Measurements from ENCODE around the gene PCNA. TPM values are rescaled to one million over a fixed set of nuclear protein-coding genes. Genes with fewer than 3 reads are reported as not detected.

PCNA gene
- total RNA-seq, 4 donors from 2014 or later: 25.0 to 37.8 (median 35.9) TPM

DNA sequence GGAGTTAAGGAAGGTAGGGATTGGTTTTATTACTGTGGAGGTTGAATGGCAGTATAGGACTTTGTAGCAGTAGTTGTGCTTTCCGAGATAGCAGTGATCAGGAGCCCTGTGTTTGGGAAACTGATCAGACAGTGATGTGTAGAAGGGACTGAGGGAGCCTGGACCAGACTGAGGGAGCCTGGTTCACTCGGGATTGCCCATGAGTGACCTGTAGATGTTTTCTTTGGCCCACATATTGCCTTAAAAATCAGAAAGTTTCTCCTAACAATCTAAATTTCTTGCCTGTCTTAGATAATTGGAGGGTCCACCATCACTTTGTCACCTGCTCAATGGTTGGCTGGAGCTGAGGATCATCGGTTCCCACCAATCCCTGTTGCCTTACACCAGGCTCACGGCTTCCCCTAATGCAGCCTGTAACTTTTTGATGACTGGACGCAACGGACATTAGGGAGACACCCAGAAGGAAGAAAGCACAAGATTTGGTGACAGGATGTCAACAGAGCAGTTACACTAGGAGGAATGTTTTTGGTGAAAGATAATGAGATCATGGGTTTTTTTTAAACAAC, 8.2 kb upstream of the PCNA start:
- 11% methylated on average over 6 of the region's 6 CpGs for WGBS
- DNase-seq (ENCODE audit: extremely low spot score): no peak
- no peaks in the 10 kb centered on the region for H3K27me3 ChIP-seq
- intact Hi-C loops (cut with DNase I): no loop called here
- H3K4me1 ChIP-seq: peaks cover 49 to 63% (median 58%) of the 10 kb centered on the region in 4 donors
- H3K27ac ChIP-seq (replicated peaks in 1 of 4): peak overlapping the region; percentile 98 to 99 (median 99)
- H3K9me3 ChIP-seq: no peaks in the 10 kb centered on the region
- H3K36me3 ChIP-seq: no peaks in the 10 kb centered on the region
- TF ChIP-seq EP300 (IDR thresholded peaks at IDR 0.05) (no peak), POLR2AphosphoS5 (IDR thresholded peaks at IDR 0.05) (peak in 1 of 2 donors; percentile 5), POLR2A (IDR thresholded peaks at IDR 0.05; ENCODE audit: low read depth) (no peak)
- TF ChIP-seq, protein P1, sequence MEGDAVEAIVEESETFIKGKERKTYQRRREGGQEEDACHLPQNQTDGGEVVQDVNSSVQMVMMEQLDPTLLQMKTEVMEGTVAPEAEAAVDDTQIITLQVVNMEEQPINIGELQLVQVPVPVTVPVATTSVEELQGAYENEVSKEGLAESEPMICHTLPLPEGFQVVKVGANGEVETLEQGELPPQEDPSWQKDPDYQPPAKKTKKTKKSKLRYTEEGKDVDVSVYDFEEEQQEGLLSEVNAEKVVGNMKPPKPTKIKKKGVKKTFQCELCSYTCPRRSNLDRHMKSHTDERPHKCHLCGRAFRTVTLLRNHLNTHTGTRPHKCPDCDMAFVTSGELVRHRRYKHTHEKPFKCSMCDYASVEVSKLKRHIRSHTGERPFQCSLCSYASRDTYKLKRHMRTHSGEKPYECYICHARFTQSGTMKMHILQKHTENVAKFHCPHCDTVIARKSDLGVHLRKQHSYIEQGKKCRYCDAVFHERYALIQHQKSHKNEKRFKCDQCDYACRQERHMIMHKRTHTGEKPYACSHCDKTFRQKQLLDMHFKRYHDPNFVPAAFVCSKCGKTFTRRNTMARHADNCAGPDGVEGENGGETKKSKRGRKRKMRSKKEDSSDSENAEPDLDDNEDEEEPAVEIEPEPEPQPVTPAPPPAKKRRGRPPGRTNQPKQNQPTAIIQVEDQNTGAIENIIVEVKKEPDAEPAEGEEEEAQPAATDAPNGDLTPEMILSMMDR (IDR thresholded peaks at IDR 0.05): no peak
- peak overlapping the region; percentile 92 to 98 (median 96) for H3K4me3 ChIP-seq

DNA sequence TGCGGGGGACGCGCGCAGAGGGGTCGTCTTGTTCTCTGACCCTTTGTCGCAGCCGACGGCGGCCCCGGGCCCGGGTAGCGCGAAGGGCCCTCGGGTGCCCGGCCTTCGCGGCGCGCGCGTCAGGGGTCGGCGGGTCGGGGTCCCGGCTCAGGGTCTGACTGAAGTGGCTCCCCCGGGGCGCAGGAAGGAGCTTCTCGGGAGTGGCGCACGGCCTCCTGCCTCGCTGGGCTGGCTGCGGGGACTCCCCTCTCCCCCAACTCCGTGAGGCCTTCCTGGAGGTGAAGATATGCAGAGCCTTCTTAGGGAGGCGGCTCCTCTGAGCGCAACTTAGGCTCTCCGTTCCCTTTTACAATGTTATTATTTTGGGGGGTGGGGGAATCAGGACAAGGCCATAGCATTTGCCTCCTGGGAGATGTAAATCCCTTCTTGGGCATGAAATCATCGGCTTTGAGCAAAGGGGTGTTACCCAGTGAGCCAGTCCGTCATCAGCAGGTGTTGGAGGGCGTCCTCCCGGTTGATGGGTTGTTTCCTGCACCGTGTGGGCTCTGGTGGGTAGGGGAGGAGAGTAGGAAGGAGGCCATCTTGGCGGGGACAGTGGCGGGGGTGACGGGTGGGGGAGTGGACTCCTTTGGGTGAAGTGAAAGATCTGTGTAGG, 7.6 kb upstream of the PCNA start:
- Histone ChIP-seq H3K4me3 (peak overlapping the region; percentile 92 to 98 (median 96)), H3K36me3 (no peaks in the 10 kb centered on the region), H3K27me3 (no peaks in the 10 kb centered on the region), H3K9me3 (no peaks in the 10 kb centered on the region), H3K27ac (replicated peaks in 1 of 4) (peak overlapping the region; percentile 98 to 99 (median 99)), H3K4me1 (peaks cover 48 to 56% (median 53%) of the 10 kb centered on the region in 4 donors)
- WGBS: 0% methylated on average over 8 of the region's 44 CpGs
- intact Hi-C loops (cut with DNase I): no loop called here
- TF ChIP-seq POLR2A (IDR thresholded peaks at IDR 0.05; ENCODE audit: low read depth): no peak
- TF ChIP-seq, protein P1 (IDR thresholded peaks at IDR 0.05): no peak
- peak in 1 of 2 donors; percentile 53 for TF ChIP-seq POLR2AphosphoS5 (IDR thresholded peaks at IDR 0.05)
- no peak for TF ChIP-seq EP300 (IDR thresholded peaks at IDR 0.05)
- peak; percentile 92 for DNase-seq (ENCODE audit: extremely low spot score)

DNA sequence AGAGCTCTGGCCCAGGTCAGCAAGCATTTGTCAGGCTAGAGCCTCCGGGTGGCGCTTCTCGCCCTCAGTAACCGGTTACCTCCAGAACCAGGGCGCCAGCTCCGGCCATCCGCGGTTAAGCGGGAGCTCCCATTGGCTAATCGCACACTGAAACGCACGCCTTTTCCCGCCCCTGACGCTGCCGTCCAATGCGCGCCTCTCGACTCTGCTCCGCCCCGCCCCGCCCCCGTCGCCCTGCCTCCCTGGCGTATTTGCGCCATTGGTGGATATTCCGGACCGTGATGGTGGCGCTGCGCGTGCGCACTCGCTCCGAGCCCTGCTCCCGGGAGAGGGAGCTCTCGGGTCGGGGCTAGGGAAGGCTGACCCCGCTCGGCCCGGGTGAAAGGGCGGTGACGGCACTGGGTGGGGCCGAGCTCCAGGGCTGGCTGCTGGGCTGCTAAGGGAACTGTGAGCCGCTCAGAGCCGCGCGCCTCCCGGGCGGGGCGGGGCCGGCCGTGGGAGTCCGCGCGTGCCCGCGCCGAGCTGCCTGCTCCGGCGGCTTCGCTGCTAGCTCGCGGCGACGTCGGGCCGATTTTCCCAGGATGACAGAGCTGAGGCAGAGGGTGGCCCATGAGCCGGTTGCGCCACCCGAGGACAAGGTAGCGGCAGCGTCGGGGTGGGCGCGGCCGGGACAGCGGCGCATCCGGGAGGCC, 6.9 kb upstream of the PCNA start, which contains the start of gene CDS2:
Gene CDS2, plus strand, starts transcription at position 497 of the 692 bp plus-strand sequence. Its CDS starts 85 bp downstream, at position 582.
- DNase-seq (ENCODE audit: extremely low spot score): peak; percentile 100
- TF ChIP-seq EP300 (IDR thresholded peaks at IDR 0.05) (no peak), POLR2AphosphoS5 (IDR thresholded peaks at IDR 0.05) (peak; percentile 88 to 94), POLR2A (IDR thresholded peaks at IDR 0.05; ENCODE audit: low read depth) (peak; percentile 82)
- TF ChIP-seq, protein P1 (IDR thresholded peaks at IDR 0.05): peak; percentile 56 to 76 (median 75)
- Histone ChIP-seq H3K9me3 (no peaks in the 10 kb centered on the region), H3K27me3 (no peaks in the 10 kb centered on the region), H3K36me3 (no peaks in the 10 kb centered on the region), H3K27ac (replicated peaks in 1 of 4) (peak within 1 kb of the TSS; percentile 98 to 99 (median 99)), H3K4me3 (peak within 1 kb of the TSS; percentile 92 to 98 (median 96)), H3K4me1 (peaks cover 41 to 50% (median 46%) of the 10 kb centered on the region in 4 donors)
- WGBS: 0% methylated on average over 18 of the region's 78 CpGs
- intact Hi-C loops (cut with DNase I): loop anchor here (1.0 kb wide), 1 partner anchor 66 kb away; no protein-coding TSS in a partner anchor

DNA sequence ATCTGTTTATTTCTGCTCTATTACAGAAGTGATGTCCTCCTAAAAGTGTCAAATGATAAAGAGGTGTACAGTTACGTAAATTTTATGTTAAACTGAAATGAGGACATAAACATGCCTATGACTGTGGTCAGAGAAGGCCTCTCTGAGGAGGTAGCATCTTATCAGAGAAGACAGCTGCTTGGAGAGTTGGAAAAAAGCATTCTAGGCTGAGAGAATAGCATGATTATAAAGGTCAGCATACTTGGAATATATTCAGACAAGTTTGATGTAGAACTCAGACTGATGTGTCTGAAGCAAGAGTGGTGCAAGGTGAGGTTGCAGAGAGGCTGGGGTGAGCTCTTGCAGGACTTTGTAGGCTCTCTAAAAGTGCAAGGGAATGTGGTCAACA, 3.1 kb upstream of the PCNA start:
- intact Hi-C loops (cut with DNase I): no loop called here
- 91% methylated on average over 1 of the region's 1 CpG for WGBS
- no peak overlapping the region for H3K27ac ChIP-seq (replicated peaks in 1 of 4)
- no peak overlapping the region for H3K4me3 ChIP-seq
- no peak for DNase-seq (ENCODE audit: extremely low spot score)
- TF ChIP-seq POLR2A (IDR thresholded peaks at IDR 0.05; ENCODE audit: low read depth) (no peak), EP300 (IDR thresholded peaks at IDR 0.05) (no peak), POLR2AphosphoS5 (IDR thresholded peaks at IDR 0.05) (no peak)
- TF ChIP-seq, protein P1 (IDR thresholded peaks at IDR 0.05): no peak
- no peaks in the 10 kb centered on the region for H3K9me3 ChIP-seq
- H3K27me3 ChIP-seq: no peaks in the 10 kb centered on the region
- H3K4me1 ChIP-seq: peaks cover 21 to 35% (median 32%) of the 10 kb centered on the region in 4 donors
- peaks cover 0 to 3% (median 0%) of the 10 kb centered on the region in 4 donors for H3K36me3 ChIP-seq

Data from esophagus muscularis mucosa (tissue), 4 donors.